ENCODE measurements around the gene LIMK1. TPM values are rescaled to one million over a fixed set of nuclear protein-coding genes. Genes with fewer than 3 reads are reported as not detected.

The LIMK1 gene
- total and polyA plus RNA-seq, 12 donors, result 5.0 to 17.3 (median 9.6) TPM

GRCh38 chr7:74066626-74067025, 17.0 kb upstream of the LIMK1 start:
- Histone ChIP-seq H3K36me3 (peaks cover 0 to 42% (median 0%) of the 10 kb centered on the region in 9 donors), H3K27ac (no peak overlapping the region), H3K4me3 (no peak overlapping the region), H3K4me1 (peaks cover 0 to 11% (median 4%) of the 10 kb centered on the region in 9 donors), H3K9me3 (no peaks in the 10 kb centered on the region), H3K27me3 (no peaks in the 10 kb centered on the region)
- intact Hi-C loops (cut with DNase I), result loop anchor here in 7 of 10 donors (5.0 to 10.0 kb wide), 7 partner anchors 108 to 338 kb away; partner anchors contain the start of gene EIF4H (in 1 of the 7)
- no peak for DNase-seq
- WGBS, 2 donors, result 90 to 92% methylated on average over 3 of the region's 3 CpGs
- no peak for TF ChIP-seq CTCF (IDR thresholded peaks at IDR 0.05)
- ATAC-seq, result no peak

GRCh38 chr7:74068378-74069085, 15.1 kb upstream of the LIMK1 start:
- H3K4me3 ChIP-seq, result no peak overlapping the region
- H3K9me3 ChIP-seq, result no peaks in the 10 kb centered on the region
- H3K27me3 ChIP-seq, result no peaks in the 10 kb centered on the region
- 82 to 87% methylated on average over 20 of the region's 20 CpGs for WGBS, 2 donors
- no peak for TF ChIP-seq CTCF (IDR thresholded peaks at IDR 0.05)
- peak in 1 of 8 donors; percentile 13 for ATAC-seq
- intact Hi-C loops (cut with DNase I), result loop anchor here (2.0 to 10.0 kb wide), 10 partner anchors 106 to 336 kb away; partner anchors contain the start of gene EIF4H (in 1 of the 10)
- peaks cover 0 to 31% (median 0%) of the 10 kb centered on the region in 9 donors for H3K36me3 ChIP-seq
- H3K4me1 ChIP-seq, result no peaks in the 10 kb centered on the region
- H3K27ac ChIP-seq, result no peak overlapping the region
- DNase-seq, result no peak

GRCh38 chr7:74069086-74069541, 14.5 kb upstream of the LIMK1 start:
- 92 to 95% methylated on average over 16 of the region's 16 CpGs for WGBS, 2 donors
- Histone ChIP-seq H3K27me3 (no peaks in the 10 kb centered on the region), H3K4me1 (no peaks in the 10 kb centered on the region), H3K27ac (no peak overlapping the region), H3K4me3 (no peak overlapping the region), H3K9me3 (no peaks in the 10 kb centered on the region), H3K36me3 (peaks cover 0 to 26% (median 0%) of the 10 kb centered on the region in 9 donors)
- intact Hi-C loops (cut with DNase I), result loop anchor here (2.0 to 10.0 kb wide), 10 partner anchors 106 to 336 kb away; partner anchors contain the start of gene EIF4H (in 1 of the 10)
- ATAC-seq (no peak), DNase-seq (no peak)
- no peak for TF ChIP-seq CTCF (IDR thresholded peaks at IDR 0.05)

GRCh38 chr7:74069790-74070618, 13.6 kb upstream of the LIMK1 start:
- Histone ChIP-seq H3K4me1 (no peaks in the 10 kb centered on the region), H3K27ac (no peak overlapping the region), H3K27me3 (no peaks in the 10 kb centered on the region), H3K36me3 (peaks cover 0 to 19% (median 0%) of the 10 kb centered on the region in 9 donors), H3K9me3 (no peaks in the 10 kb centered on the region), H3K4me3 (no peak overlapping the region)
- intact Hi-C loops (cut with DNase I), result loop anchor here (2.0 to 10.0 kb wide), 11 partner anchors 85 to 335 kb away; partner anchors contain the start of gene EIF4H (in 1 of the 10)
- ATAC-seq (no peak), DNase-seq (no peak)
- no peak for TF ChIP-seq CTCF (IDR thresholded peaks at IDR 0.05)
- WGBS, 2 donors, result 80 to 81% methylated on average over 11 of the region's 11 CpGs

All from heart right ventricle (tissue), 16 donors.